Neural cell (in vitro differentiated cells): ENCODE measurements around the gene GNAQ.

Source experiments
- CTCF ChIP-seq: fragments of 450-650 bp; IDR thresholded peaks from 2 replicates; pipeline ENCODE4 v1.5.1; 2014; ENCODE audit warnings: antibody characterized with exemption, mild to moderate bottlenecking, moderate library complexity; ENCODE audit not compliant: poor library complexity, severe bottlenecking
- POLR2AphosphoS5 ChIP-seq: IDR thresholded peaks from 2 replicates; pipeline ENCODE4 v1.6.1; 2012
- RAD21 ChIP-seq: fragments of 450-650 bp; conservative IDR thresholded peaks from 2 replicates; pipeline ENCODE4 v1.6.1; 2014; ENCODE audit warnings: antibody characterized with exemption, mild to moderate bottlenecking, moderate library complexity

GRCh38 chr9:77789891-77790290, 241.7 kb downstream of the GNAQ start:
- TF ChIP-seq CTCF (no peak), RAD21 (no peak), POLR2AphosphoS5 (no peak)
